ENCODE data around the gene GREM2. TPM values are rescaled to one million over a fixed set of nuclear protein-coding genes. Genes with fewer than 3 reads are reported as not detected.

Gene GREM2
- 10 to 100 TPM in 1 of 12 donors, 1 to 10 TPM in 10, not detected in 1; 3.1 to 17.8 (median 5.2) TPM for polyA plus RNA-seq (ENCODE audit: insufficient read length in 12 of 12)
- long read RNA-seq, donor 1, full-length matches to known transcripts: 18 of 18 reads
- long read RNA-seq, donor 1, partial matches to known transcripts: 0 of 18 reads
- long read RNA-seq, donor 1, other reads (novel, unspliced or antisense): 0 of 18 reads
- long read RNA-seq, donor 2, full-length matches to known transcripts: 1 of 1 reads
- long read RNA-seq, donor 2, partial matches to known transcripts: 0 of 1 reads
- long read RNA-seq, donor 2, other reads (novel, unspliced or antisense): 0 of 1 reads
- long read RNA-seq, donor 3, full-length matches to known transcripts: 1 of 1 reads
- long read RNA-seq, donor 3, partial matches to known transcripts: 0 of 1 reads
- long read RNA-seq, donor 3, other reads (novel, unspliced or antisense): 0 of 1 reads
- long read RNA-seq, donor 4: 0 reads
- long read RNA-seq, donor 5, full-length matches to known transcripts: 2 of 2 reads
- long read RNA-seq, donor 5, partial matches to known transcripts: 0 of 2 reads
- long read RNA-seq, donor 5, other reads (novel, unspliced or antisense): 0 of 2 reads
- long read RNA-seq, donor 6, full-length matches to known transcripts: 1 of 1 reads
- long read RNA-seq, donor 6, partial matches to known transcripts: 0 of 1 reads
- long read RNA-seq, donor 6, other reads (novel, unspliced or antisense): 0 of 1 reads
- long read RNA-seq, donor 7: 0 reads
- long read RNA-seq, donor 8, full-length matches to known transcripts: 2 of 2 reads
- long read RNA-seq, donor 8, partial matches to known transcripts: 0 of 2 reads
- long read RNA-seq, donor 8, other reads (novel, unspliced or antisense): 0 of 2 reads
- long read RNA-seq, donor 9, full-length matches to known transcripts: 4 of 4 reads
- long read RNA-seq, donor 9, partial matches to known transcripts: 0 of 4 reads
- long read RNA-seq, donor 9, other reads (novel, unspliced or antisense): 0 of 4 reads
- long read RNA-seq, donor 10, full-length matches to known transcripts: 6 of 6 reads
- long read RNA-seq, donor 10, partial matches to known transcripts: 0 of 6 reads
- long read RNA-seq, donor 10, other reads (novel, unspliced or antisense): 0 of 6 reads
- long read RNA-seq, donor 11, full-length matches to known transcripts: 3 of 3 reads
- long read RNA-seq, donor 11, partial matches to known transcripts: 0 of 3 reads
- long read RNA-seq, donor 11, other reads (novel, unspliced or antisense): 0 of 3 reads

GRCh38 chr1:240611619-240612480 lies at the start of gene GREM2:
Gene GREM2 (minus strand): TSS chr1:240612155. CDS start chr1:240493475, 118,680 bp downstream.
- DNase-seq: peak; percentile 46

DNA sequence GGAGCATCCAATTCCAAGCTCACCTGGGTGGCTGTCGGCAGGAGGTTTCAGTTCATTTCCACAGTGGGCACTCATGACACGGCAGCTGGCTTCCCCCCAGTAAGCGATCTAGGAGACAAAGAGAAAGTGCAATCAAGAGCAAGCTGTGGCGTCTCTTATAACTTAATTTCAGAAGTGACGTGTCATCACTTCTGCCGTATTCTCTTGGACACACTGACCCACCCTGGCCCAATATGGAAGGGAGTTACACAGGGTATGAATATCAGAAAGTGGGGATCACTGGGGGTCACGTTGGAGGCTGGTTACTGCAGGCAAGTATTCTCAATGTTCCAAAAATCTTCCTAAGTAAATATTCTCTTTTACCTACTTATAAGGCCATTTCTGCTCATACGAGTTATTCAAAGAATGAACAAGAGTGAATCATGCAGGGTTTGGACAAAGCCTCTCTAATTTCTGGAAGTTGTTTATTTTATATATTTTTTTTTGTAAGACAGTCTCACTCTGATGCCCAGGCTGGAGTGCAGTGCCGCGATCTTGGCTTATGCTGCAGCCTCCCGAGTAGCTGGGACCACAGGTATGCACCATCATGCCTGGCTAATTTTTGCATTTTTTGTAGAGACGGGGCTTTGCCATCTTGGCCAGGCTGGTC lies 46.5 kb upstream of the GREM2 start:
- DNase-seq: no peak

DNA sequence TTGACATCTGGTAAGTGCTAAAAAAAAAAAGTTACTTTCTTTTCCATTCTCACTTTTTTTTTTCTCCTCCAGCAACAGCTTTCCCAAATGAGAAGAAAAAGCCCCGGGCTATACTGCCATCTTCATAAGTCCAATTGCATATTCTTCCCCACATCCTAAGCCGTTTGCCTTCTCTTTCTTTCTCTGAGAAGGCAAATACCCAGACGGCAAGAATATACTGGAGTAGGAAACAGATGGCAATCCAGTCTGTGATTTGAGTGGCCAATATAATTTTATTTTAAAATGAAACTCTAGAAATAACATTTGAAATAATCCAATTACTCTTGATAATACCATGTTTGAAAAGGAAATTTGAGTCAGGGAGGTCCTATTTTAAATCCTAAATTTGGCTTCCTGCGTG lies 44.6 kb upstream of the GREM2 start:
- no peak for DNase-seq

DNA sequence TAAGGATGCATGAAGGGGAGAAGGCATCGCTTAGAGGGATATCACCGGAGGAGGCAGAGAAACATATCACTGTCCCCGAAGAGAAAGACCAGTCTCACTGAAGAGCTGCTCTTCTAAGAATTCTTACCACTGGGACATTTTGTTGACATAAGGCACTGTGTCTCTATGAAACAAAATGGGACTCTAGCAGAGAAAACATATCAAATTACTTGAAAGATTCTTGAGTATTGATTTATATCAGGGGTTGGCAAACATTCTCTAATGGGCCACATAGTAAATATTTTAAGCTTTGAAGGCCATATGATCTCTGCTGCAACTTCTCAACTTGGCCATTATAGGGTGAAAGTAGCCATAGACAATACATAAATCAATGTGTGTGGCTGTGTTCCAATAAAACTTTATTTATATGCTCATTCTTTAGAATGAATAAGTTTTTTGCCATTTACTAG lies 41.0 kb upstream of the GREM2 start:
- no peak for DNase-seq

- peak; percentile 25 for DNase-seq
Observed at GRCh38 chr1:240652549-240652948, 40.6 kb upstream of the GREM2 start.

- DNase-seq: no peak
Observed at GRCh38 chr1:240650877-240651276, 38.9 kb upstream of the GREM2 start.

DNA sequence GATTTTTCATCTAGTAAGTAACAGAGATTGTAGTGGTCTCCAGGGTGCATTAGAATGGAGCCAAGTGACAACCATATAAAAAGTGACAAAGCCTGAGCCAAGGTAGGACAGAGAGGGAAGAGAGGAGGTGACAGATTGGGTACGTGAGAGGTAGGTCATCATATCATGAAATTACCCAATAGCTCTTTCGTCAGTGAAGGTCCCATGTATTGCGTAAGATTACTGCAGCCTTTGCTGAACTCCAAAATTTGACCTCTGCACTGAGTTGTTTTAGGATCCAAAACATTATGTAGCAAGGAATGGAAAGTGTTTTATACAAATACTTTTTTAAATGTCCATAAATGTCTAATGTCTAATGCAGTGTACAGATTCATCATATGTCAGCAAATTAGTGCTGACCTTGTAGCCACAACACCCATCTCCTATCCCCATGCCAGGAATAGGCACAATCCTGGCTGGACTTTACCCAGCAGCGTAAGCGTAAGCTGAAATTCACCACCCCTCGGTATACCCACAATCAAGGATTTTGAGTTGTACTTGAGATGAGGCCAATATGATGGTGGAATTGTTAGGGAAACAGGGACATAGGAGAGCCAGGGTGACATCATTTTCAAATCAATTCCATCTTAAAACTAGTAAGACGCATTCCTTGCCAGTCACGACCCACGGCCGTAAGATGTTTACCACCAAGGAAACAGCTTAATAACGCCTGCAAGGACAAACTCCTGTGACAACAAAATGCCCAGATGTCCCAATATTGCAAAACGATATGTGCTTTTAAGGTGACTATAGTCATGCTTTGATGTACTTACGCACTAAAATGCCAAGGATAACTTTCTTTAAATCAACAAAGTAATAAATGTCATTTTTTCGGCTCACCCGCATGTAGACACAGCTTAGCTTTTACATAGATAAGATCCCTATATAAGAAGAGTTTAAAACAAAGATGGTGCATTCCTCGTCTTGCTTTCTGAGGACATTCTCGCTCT lies 38.1 kb upstream of the GREM2 start:
- no peak for DNase-seq

- DNase-seq: peak; percentile 61
Observed at GRCh38 chr1:240646571-240647240, 34.8 kb upstream of the GREM2 start.

- no peak for DNase-seq
Observed at GRCh38 chr1:240644732-240645131, 32.8 kb upstream of the GREM2 start.

GRCh38 chr1:240635466-240636256 lies 23.7 kb upstream of the GREM2 start:
- no peak for DNase-seq

- DNase-seq: no peak
Observed at GRCh38 chr1:240630409-240630808, 18.5 kb upstream of the GREM2 start.

DNA sequence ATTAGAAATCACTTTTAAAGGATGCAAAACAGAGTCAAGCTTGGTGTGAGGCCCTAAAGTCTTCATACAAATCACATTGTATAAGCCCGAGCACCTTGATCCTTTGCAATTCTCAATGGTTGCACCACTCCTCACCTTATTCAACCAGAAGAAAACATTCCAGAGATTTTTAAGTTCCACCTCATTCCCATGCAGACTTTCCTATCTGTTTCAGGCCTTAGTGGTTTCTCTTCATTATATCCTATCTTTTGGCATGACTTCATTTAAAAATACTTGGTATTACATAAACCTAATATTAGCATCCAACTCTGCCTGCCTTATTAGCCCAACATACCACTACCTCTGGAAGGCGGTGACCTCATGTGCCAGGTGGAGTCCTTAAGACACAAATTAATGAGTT lies 9.3 kb upstream of the GREM2 start:
- DNase-seq: no peak

GRCh38 chr1:240619906-240620621 lies 8.1 kb upstream of the GREM2 start:
- DNase-seq: no peak

- no peak for DNase-seq
Observed at GRCh38 chr1:240619357-240619756, 7.4 kb upstream of the GREM2 start.

DNA sequence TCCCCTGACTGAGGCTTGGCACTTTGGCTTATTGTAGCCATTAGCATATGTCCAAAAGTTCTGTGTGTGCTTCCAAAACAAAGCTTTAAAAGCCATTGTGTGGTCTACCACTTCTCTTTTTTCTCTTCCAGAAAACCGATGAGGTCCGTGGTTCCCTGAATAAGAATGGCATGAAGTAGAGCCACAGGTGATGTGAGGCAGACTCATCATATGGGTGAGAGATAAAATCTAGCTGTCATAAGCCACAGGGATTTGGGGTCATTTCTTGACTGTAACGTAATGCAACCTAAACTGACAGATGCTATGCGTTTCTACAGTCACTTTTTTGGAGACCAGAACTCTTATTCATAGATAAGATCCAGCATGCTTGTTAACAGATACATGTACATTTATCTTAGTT lies 7.0 kb upstream of the GREM2 start:
- no peak for DNase-seq

GRCh38 chr1:240616018-240616417 lies 4.1 kb upstream of the GREM2 start:
- no peak for DNase-seq

Data from muscle of arm (tissue), 14 donors.